Kidney tubule cell (primary cell): ENCODE data around the gene NYAP2.

ENCODE experiments used
- DNase-seq: peaks from one replicate; pipeline ENCODE4 v3.0.0-alpha.2; 2018; ENCODE audit warnings: low spot score

NYAP2 gene

GRCh38 chr2:225429717-225430116 is 30.2 kb downstream of the NYAP2 start:
- peak; percentile 57 for DNase-seq

- no peak for DNase-seq
These were observed 31.8 kb downstream of the NYAP2 start for GRCh38 chr2:225431105-225431863.

GRCh38 chr2:225434014-225434413 is 34.5 kb downstream of the NYAP2 start:
- no peak for DNase-seq

- no peak for DNase-seq
These were observed 37.8 kb downstream of the NYAP2 start for GRCh38 chr2:225437319-225437718.

- DNase-seq, result no peak
These were observed 38.7 kb downstream of the NYAP2 start for GRCh38 chr2:225438248-225438647.

- no peak for DNase-seq
These were observed 53.2 kb downstream of the NYAP2 start for GRCh38 chr2:225452677-225453076.

GRCh38 chr2:225454412-225454811 is 54.9 kb downstream of the NYAP2 start:
- DNase-seq, result no peak

- no peak for DNase-seq
These were observed 57.2 kb downstream of the NYAP2 start for GRCh38 chr2:225456619-225457260.

GRCh38 chr2:225457482-225457881 is 58.0 kb downstream of the NYAP2 start:
- no peak for DNase-seq

- no peak for DNase-seq
These were observed 59.1 kb downstream of the NYAP2 start for GRCh38 chr2:225458431-225459117.

- DNase-seq, result no peak
These were observed 62.9 kb downstream of the NYAP2 start for GRCh38 chr2:225462417-225462816.

- DNase-seq, result no peak
These were observed 63.4 kb downstream of the NYAP2 start for GRCh38 chr2:225462945-225463344.

GRCh38 chr2:225463449-225463848 is 63.9 kb downstream of the NYAP2 start:
- DNase-seq, result no peak

- peak; percentile 9 for DNase-seq
These were observed 65.0 kb downstream of the NYAP2 start for GRCh38 chr2:225464346-225465025.

GRCh38 chr2:225465827-225466226 is 66.3 kb downstream of the NYAP2 start:
- DNase-seq, result no peak

GRCh38 chr2:225466891-225467604 is 67.5 kb downstream of the NYAP2 start:
- DNase-seq, result peak; percentile 85

- no peak for DNase-seq
These were observed 68.6 kb downstream of the NYAP2 start for GRCh38 chr2:225468131-225468530.

GRCh38 chr2:225471039-225471438 is 71.5 kb downstream of the NYAP2 start:
- no peak for DNase-seq

- peak; percentile 47 for DNase-seq
These were observed 72.0 kb downstream of the NYAP2 start for GRCh38 chr2:225471482-225471881.

- peak; percentile 56 for DNase-seq
These were observed 72.7 kb downstream of the NYAP2 start for GRCh38 chr2:225472161-225472560.

GRCh38 chr2:225479386-225479785 is 79.9 kb downstream of the NYAP2 start:
- no peak for DNase-seq

GRCh38 chr2:225484751-225485150 is 85.2 kb downstream of the NYAP2 start:
- DNase-seq, result no peak
